ENCODE measurements around the gene BBS2. TPM values are rescaled to one million over a fixed set of nuclear protein-coding genes. Genes with fewer than 3 reads are reported as not detected.
A peak's percentile ranks its signal among the peaks of the same experiment; 100 is the strongest.

The BBS2 gene
- total RNA-seq, 2 experiments from 2014 or later, result 6.2 to 8.2 TPM

DNA sequence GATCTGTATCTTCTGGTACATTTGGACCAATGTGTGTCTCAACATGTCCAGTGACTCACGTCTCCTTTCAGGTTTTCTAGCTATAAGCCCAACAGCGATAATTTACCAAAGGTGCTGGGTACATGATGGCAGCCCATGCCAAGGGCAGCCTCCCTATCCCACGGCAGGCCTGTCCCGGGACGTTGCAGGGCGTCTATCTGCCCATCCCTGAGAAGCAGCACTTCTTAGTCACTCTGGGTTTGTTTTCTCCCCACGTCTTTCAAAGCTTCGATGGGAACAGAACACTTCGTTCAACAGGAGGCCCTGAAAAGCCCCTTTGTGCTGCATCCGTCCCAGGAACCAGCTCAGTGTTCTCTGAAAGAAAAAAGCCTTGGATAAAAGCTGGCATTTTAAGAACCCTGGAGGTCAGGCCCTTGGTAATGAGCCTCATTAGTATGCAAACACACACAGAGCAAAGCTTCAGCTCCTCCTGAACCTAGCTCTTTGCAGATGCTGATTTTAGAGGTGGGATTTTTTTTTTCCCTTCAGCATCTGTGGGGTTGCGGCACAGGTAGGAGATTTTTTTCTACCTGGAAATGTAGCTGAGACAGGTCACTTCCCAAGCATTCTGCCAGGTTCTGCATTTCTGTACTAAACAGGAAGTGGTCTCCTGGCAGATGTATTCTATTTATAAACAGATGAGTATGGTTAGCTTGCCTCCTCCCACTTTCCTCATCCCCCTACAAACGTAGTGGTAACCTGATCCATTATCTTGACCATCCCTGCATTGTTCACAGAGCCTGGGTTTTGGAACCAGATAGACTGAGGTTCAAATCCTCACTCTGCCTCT is 27.5 kb upstream of the BBS2 start:
- DNase-seq, result no peak
- no peak overlapping the region for H3K4me3 Mint-ChIP-seq
- H3K9me3 Mint-ChIP-seq (ENCODE audit: low read depth), result no peaks in the 10 kb centered on the region
- no peak overlapping the region for H3K27ac Mint-ChIP-seq
- CTCF ChIA-PET, result interaction anchor here (0.7 to 1.4 kb wide), 9 partner anchors 13 to 329 kb away, joined by 3 to 6 read pairs (median 3); no protein-coding TSS in a partner anchor
- H3K27me3 Mint-ChIP-seq, result peaks cover 4% of the 10 kb centered on the region
- H3K4me1 Mint-ChIP-seq, result peaks cover 20% of the 10 kb centered on the region
- ATAC-seq, result no peak
- no peaks in the 10 kb centered on the region for H3K36me3 Mint-ChIP-seq

DNA sequence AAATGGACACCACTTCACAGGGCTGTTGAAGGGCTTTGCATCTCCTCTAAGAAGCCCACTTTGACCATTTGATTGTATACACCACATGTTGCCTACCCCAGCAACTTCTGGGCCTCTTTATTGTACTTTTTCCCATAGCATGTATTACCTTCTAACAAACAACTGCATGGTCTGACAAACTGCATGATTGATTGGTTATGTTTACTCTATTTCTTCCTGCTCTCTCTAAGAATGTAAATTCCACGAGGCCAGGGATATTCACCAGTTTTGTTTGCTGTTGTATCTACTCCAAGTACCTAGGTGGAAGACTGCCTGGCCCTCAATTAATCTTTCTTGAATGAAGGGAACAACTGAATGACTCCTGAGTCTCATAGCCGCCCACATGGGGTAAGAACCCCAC is 22.2 kb upstream of the BBS2 start:
- ATAC-seq, result no peak
- CTCF ChIA-PET, result no interaction called here

DNA sequence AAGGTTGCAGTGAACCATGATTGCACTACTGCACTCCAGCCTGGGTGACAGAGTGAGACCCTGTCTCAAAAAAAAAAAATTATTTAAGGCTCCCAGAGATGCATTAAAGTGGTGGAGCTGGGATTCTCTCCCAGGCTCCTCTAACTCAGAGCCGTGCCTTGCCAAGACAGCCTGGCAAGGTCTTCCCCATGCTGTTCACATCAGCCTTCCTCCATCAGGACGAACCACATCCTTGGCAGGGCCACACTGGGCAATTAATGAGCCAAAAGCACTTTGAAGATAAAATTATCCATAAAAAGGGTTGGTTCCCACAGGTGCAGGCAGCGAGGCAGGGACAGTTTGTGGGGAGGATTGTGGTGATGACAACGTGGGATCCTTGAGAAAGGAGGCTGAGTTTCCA is 19.8 kb upstream of the BBS2 start:
- ATAC-seq (no peak), DNase-seq (no peak)
- Mint-ChIP-seq H3K27ac (no peak overlapping the region), H3K27me3 (peaks cover 37% of the 10 kb centered on the region), H3K36me3 (no peaks in the 10 kb centered on the region), H3K9me3 (ENCODE audit: low read depth) (no peaks in the 10 kb centered on the region), H3K4me1 (no peaks in the 10 kb centered on the region), H3K4me3 (no peak overlapping the region)
- CTCF ChIA-PET, result interaction anchor here (1.1 kb wide), 1 partner anchor 11 kb away, joined by 3 read pairs; no protein-coding TSS in a partner anchor

More for the DNA sequence above, 22.2 kb upstream of the BBS2 start:
- no peak overlapping the region for H3K27ac Mint-ChIP-seq
- H3K4me1 Mint-ChIP-seq, result peaks cover under 1% of the 10 kb centered on the region
- peaks cover 20% of the 10 kb centered on the region for H3K27me3 Mint-ChIP-seq
- no peak for DNase-seq
- H3K9me3 Mint-ChIP-seq (ENCODE audit: low read depth), result no peaks in the 10 kb centered on the region
- no peaks in the 10 kb centered on the region for H3K36me3 Mint-ChIP-seq
- no peak overlapping the region for H3K4me3 Mint-ChIP-seq

DNA sequence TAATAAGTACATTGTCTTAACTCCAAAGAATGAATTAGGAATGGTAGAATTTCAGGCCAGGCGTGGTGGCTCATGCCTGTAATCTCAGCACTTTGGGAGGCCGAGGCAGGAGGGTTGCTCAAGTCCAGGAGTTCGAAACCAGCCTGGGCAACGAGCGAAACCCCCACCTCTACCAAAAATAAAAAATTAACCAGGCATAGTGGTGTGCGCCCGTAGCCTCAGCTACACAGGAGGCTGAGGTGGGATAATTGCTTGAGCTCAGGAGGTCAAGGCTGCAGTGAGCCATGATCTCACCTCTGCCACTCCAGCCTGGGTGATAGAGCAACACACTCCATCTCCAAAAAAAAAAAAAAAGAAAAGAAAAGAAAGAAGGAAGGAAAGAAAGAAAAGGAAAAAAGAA is 18.5 kb upstream of the BBS2 start:
- no peaks in the 10 kb centered on the region for H3K36me3 Mint-ChIP-seq
- H3K4me1 Mint-ChIP-seq, result no peaks in the 10 kb centered on the region
- H3K27me3 Mint-ChIP-seq, result peaks cover 50% of the 10 kb centered on the region
- ATAC-seq (no peak), DNase-seq (no peak)
- H3K4me3 Mint-ChIP-seq, result no peak overlapping the region
- CTCF ChIA-PET, result no interaction called here
- H3K9me3 Mint-ChIP-seq (ENCODE audit: low read depth), result no peaks in the 10 kb centered on the region
- no peak overlapping the region for H3K27ac Mint-ChIP-seq

DNA sequence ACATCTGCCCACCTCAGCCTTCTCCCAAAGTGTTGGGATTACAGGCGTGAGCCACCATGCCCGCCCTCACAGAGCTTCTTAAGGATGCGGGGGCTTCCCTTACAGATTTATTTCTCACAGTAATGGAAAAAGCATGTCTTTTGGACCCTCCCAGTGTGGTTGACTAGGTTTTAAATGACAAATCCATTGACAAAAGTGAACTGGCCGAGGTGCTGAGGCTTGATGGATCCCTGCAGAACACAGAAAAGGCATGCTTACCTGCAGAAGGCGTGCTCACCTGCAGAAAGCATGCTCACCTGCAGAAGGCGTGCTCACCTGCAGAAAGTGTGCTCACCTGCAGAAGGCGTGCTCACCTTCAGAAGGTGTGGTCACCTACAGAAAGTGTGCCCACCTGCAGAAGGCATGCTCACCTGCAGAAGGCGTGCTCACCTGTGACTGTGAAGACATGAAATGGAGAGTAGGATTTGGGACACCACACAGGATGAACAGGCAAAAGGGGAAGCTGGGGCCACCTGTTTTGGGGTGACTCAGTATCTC is 15.1 kb upstream of the BBS2 start:
- H3K9me3 Mint-ChIP-seq (ENCODE audit: low read depth), result no peaks in the 10 kb centered on the region
- H3K36me3 Mint-ChIP-seq, result no peaks in the 10 kb centered on the region
- ATAC-seq (no peak), DNase-seq (no peak)
- H3K4me1 Mint-ChIP-seq, result no peaks in the 10 kb centered on the region
- peaks cover 50% of the 10 kb centered on the region for H3K27me3 Mint-ChIP-seq
- CTCF ChIA-PET, result no interaction called here
- H3K27ac Mint-ChIP-seq, result no peak overlapping the region
- no peak overlapping the region for H3K4me3 Mint-ChIP-seq

DNA sequence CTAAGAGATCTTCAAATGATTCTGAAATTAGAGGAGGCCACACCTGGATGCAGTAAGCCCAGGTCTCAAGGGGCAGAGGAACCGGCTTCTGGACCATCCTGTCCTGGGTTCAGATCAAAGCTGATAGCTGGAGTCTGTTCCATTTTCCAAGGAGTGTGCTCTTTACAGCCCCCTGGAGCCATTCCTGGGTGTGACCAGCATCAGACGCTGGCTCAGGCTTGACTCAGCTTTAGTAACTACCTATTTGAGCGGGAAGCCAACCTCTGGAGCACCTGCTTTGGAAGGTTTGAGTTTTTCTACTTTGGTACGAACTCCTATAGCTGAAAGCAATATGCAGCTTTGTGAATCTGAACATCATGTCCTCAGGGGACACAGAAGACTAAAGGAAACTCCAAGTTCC is 12.9 kb upstream of the BBS2 start:
- H3K4me3 Mint-ChIP-seq, result no peak overlapping the region
- H3K36me3 Mint-ChIP-seq, result no peaks in the 10 kb centered on the region
- ATAC-seq (no peak), DNase-seq (no peak)
- CTCF ChIA-PET, result no interaction called here
- H3K27ac Mint-ChIP-seq, result no peak overlapping the region
- H3K4me1 Mint-ChIP-seq, result no peaks in the 10 kb centered on the region
- no peaks in the 10 kb centered on the region for H3K9me3 Mint-ChIP-seq (ENCODE audit: low read depth)
- H3K27me3 Mint-ChIP-seq, result peaks cover 53% of the 10 kb centered on the region

DNA sequence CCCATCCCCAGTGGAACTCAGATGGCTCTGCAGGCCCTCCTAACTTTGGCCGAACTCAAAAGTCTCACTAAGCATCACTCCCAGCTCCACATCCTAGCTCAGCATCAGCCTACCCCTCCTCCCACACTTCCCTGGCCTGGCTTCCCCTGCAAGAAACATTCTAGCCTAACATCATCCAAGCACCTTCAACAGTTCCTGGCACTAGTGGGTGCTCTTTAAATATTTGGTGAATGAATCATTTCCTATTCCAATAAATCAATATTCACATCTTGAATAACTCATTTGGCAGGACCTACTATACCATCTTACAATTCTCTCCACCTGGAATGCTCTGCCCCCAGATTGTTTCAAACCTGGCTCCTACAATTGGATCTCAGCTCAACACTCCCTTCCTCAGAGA is 11.0 kb upstream of the BBS2 start:
- H3K27me3 Mint-ChIP-seq, result peaks cover 43% of the 10 kb centered on the region

DNA sequence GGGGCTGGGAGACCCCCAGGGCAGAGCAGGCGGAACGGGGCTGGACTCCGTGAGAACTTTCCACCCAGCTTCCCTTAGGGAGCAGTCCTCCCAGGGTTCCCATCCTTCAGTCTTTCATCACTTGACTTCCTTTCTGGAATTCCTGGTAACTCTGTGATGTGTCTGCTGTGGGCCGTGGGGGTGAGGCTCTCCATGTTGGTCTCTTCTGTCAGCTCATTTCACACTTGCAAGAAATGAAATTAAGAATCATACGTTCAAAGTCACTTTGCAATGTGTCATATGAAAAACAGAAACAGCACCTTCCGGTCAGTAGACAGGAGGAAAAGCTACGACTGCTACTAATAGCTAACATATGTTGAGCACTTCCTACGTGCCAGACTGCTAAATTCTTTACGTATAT is 5.4 kb upstream of the BBS2 start:
- no peak for DNase-seq
- ATAC-seq, result no peak
- Mint-ChIP-seq H3K36me3 (no peaks in the 10 kb centered on the region), H3K4me3 (no peak overlapping the region), H3K27me3 (peaks cover 12% of the 10 kb centered on the region), H3K9me3 (ENCODE audit: low read depth) (no peaks in the 10 kb centered on the region), H3K4me1 (peaks cover 6% of the 10 kb centered on the region), H3K27ac (no peak overlapping the region)
- CTCF ChIA-PET, result no interaction called here

More for the DNA sequence above, 11.0 kb upstream of the BBS2 start:
- DNase-seq (no peak), ATAC-seq (no peak)
- H3K9me3 Mint-ChIP-seq (ENCODE audit: low read depth), result no peaks in the 10 kb centered on the region
- H3K4me3 Mint-ChIP-seq, result no peak overlapping the region
- no peaks in the 10 kb centered on the region for H3K36me3 Mint-ChIP-seq
- CTCF ChIA-PET, result interaction anchor here (1.4 kb wide), 1 partner anchor 17 kb away, joined by 3 read pairs; no protein-coding TSS in a partner anchor
- no peak overlapping the region for H3K27ac Mint-ChIP-seq
- H3K4me1 Mint-ChIP-seq, result no peaks in the 10 kb centered on the region

DNA sequence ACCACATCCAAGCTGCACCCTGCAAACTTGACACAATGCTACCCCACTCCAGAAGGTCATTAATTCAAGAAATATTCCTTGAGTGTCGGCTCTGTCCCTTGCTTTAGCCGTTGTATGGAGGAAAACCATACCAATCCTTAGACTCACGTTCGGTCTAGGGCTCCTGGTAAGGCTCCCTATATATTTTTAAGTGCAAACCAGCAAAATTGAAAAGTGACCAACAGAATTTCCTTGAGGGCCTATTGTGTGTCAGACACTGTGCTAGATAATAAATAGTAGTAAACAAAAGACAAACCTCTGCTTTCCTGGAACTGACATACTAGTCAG is 390 bp upstream of the BBS2 start:
- H3K36me3 Mint-ChIP-seq, result no peaks in the 10 kb centered on the region
- CTCF ChIA-PET, result interaction anchor here (0.5 to 1.1 kb wide), 4 partner anchors 12 to 123 kb away, joined by 3 read pairs; no protein-coding TSS in a partner anchor

DNA sequence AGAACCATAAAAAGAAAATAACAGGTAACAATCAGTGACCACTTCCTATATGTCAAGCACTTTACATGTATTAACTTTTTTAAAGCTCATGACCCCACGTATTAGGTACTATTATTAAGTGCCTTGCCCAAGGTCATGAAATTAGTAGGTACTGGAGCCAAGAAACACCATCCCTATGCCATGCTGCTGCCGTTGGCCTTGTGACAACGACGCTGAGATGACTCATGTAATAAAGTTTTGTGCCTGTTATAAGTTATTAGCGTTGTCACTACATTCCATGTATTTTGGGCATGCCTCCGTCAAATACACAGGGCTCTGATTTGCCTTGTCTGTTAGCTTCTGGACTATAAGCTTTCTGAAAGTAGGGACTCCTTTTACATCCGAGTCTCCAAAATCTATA is 1.4 kb downstream of the BBS2 start:
- CTCF ChIA-PET, result interaction anchor here (0.9 to 2.4 kb wide), 3 partner anchors 58 to 184 kb away, joined by 3 to 9 read pairs (median 4); no protein-coding TSS in a partner anchor
- no peak for DNase-seq
- no peaks in the 10 kb centered on the region for H3K9me3 Mint-ChIP-seq (ENCODE audit: low read depth)
- H3K4me3 Mint-ChIP-seq, result peak overlapping the region; percentile 41
- no peak for ATAC-seq
- H3K36me3 Mint-ChIP-seq, result no peaks in the 10 kb centered on the region
- peaks cover 17% of the 10 kb centered on the region for H3K4me1 Mint-ChIP-seq
- no peak overlapping the region for H3K27ac Mint-ChIP-seq
- H3K27me3 Mint-ChIP-seq, result no peaks in the 10 kb centered on the region

More for the DNA sequence above, 390 bp upstream of the BBS2 start:
- H3K9me3 Mint-ChIP-seq (ENCODE audit: low read depth), result no peaks in the 10 kb centered on the region
- H3K4me1 Mint-ChIP-seq, result peaks cover 15% of the 10 kb centered on the region
- ATAC-seq, result peak; percentile 7
- H3K27me3 Mint-ChIP-seq, result no peaks in the 10 kb centered on the region
- H3K27ac Mint-ChIP-seq, result peak overlapping the region; percentile 78
- peak overlapping the region; percentile 69 for H3K4me3 Mint-ChIP-seq
- DNase-seq, result no peak

DNA sequence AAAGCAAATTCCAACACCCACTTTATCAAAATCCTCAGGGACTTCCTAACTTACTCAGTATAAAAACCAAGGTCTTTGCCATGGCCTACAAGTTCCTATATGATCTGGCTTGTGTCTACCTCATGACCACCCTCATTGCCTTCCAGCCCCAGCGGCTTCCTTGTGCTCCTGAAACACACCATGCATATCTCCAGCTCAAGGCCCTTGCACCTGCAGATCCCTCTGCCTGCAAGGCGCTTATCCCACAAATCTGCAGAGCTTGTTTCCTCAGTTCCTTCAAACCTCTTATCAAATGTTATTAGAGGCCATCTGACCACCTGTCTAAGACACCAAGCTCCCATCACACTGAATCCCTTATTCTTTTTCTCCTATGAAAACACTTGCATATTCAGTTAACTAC is 2.6 kb downstream of the BBS2 start:
- ATAC-seq, result no peak
- Mint-ChIP-seq H3K4me1 (peaks cover 19% of the 10 kb centered on the region), H3K9me3 (ENCODE audit: low read depth) (no peaks in the 10 kb centered on the region), H3K27ac (no peak overlapping the region), H3K27me3 (no peaks in the 10 kb centered on the region), H3K4me3 (no peak overlapping the region), H3K36me3 (peaks cover 2% of the 10 kb centered on the region)
- DNase-seq, result no peak
- CTCF ChIA-PET, result interaction anchor here (1.1 to 2.4 kb wide), 2 partner anchors 185 to 272 kb away, joined by 3 to 9 read pairs; no protein-coding TSS in a partner anchor

DNA sequence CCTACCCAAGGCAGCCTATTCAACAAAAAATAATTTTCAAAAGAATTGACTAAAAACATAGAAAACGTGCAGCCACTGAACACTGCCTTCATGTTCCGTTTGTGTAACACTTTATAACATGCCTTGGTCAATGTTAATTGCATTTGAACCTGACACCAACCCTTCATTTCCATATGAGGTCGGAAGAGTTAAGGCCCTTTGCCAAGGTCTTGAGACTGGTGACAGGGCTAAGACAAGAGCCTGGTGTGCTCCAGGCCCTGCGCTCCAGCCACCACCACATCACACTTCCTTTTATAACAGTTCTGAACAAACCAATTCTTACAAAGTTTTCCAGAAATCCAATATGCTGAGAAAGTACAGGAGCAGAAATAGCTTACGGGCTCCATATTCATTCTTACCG is 4.2 kb downstream of the BBS2 start:
- peaks cover 17% of the 10 kb centered on the region for H3K4me1 Mint-ChIP-seq
- DNase-seq (no peak), ATAC-seq (no peak)
- no peak overlapping the region for H3K27ac Mint-ChIP-seq
- CTCF ChIA-PET, result no interaction called here
- no peaks in the 10 kb centered on the region for H3K27me3 Mint-ChIP-seq
- H3K36me3 Mint-ChIP-seq, result peaks cover 2% of the 10 kb centered on the region
- H3K4me3 Mint-ChIP-seq, result no peak overlapping the region
- H3K9me3 Mint-ChIP-seq (ENCODE audit: low read depth), result no peaks in the 10 kb centered on the region

DNA sequence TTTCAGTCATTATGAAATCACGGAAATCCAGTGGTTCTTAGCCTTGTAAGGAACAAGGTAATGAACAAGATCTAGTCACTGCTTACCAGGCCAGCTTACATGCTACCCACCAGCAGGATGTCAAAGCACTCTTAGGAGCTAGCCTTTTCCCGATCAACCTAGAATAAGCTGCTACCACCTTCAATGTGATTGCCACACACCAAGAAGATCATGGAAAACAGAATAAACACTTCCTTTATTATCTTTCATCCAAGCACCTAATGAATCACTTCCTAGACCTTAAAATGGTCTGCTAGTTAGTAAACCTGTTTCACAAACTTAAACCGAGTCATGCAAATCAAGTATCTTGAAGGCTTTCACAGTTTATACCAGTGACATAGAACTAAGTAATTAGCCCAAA is 5.0 kb downstream of the BBS2 start:
- CTCF ChIA-PET, result interaction anchor here (1.7 to 2.6 kb wide), 2 partner anchors 62 to 86 kb away, joined by 9 to 14 read pairs; no protein-coding TSS in a partner anchor

DNA sequence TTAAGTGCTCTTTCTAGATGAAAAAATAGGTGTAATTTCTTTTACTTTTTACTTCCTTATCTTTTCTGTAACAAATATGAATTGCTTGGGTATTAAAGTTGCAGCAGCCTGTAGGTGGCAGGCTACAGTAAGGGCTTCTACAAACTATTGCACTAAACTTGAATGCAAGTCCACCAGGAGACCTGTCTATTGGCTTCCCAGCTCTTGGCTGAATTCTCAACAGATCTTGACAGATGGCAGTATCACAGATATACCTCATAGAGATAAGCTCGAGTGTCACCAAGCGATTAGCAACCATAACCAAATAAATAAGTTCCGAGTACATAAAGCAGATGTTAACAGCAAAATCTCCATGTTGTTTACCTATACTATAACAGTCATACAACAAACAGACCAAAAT is 5.9 kb downstream of the BBS2 start:
- Mint-ChIP-seq H3K36me3 (peaks cover 4% of the 10 kb centered on the region), H3K4me1 (peaks cover 6% of the 10 kb centered on the region), H3K27ac (no peak overlapping the region), H3K4me3 (no peak overlapping the region), H3K27me3 (no peaks in the 10 kb centered on the region), H3K9me3 (ENCODE audit: low read depth) (no peaks in the 10 kb centered on the region)
- CTCF ChIA-PET, result interaction anchor here (0.9 to 2.6 kb wide), 9 partner anchors 9 to 400 kb away, joined by 3 to 14 read pairs (median 5); partner anchors contain the start of gene MT1E
- peak; percentile 72 for ATAC-seq
- peak; percentile 72 for DNase-seq

More for the DNA sequence above, 5.0 kb downstream of the BBS2 start:
- no peak overlapping the region for H3K27ac Mint-ChIP-seq
- H3K36me3 Mint-ChIP-seq, result peaks cover 3% of the 10 kb centered on the region
- no peak for ATAC-seq
- H3K27me3 Mint-ChIP-seq, result no peaks in the 10 kb centered on the region
- peaks cover 10% of the 10 kb centered on the region for H3K4me1 Mint-ChIP-seq
- DNase-seq, result no peak
- no peaks in the 10 kb centered on the region for H3K9me3 Mint-ChIP-seq (ENCODE audit: low read depth)
- H3K4me3 Mint-ChIP-seq, result no peak overlapping the region

Data from activated CD8-positive, alpha-beta memory T cell treated with anti-CD3 and anti-CD28 coated beads, Interleukin-2, amount 10 ng/mL, durations not matched to agents 7 days and 5 days (primary cell).